HL-60 (cell line): ENCODE results near the gene LAMTOR1.

Experiments
- DNase-seq, 2 experiments: peaks; one replicate each; pipeline ENCODE4 v3.0.0-alpha.2; 2010 to 2020; ENCODE audit warnings: low read depth in 1 of 2, low spot score in 1 of 2
- H3K27ac ChIP-seq: fragments of 250-450 bp; sonication (Bioruptor Pico); replicated peaks from 2 replicates; pipeline ENCODE4 v1.5.1; 2020; ENCODE audit warnings: mild to moderate bottlenecking, moderate library complexity
- H3K27me3 ChIP-seq: fragments of 250-450 bp; sonication (Bioruptor Pico); 2 replicates; pipeline ENCODE4 v1.5.1; 2021; ENCODE audit warnings: mild to moderate bottlenecking, moderate library complexity; ENCODE audit not compliant: insufficient read depth, poor library complexity, severe bottlenecking
- H3K4me3 ChIP-seq: replicated peaks from 2 replicates; pipeline ENCODE4 v1.5.1; 2011; ENCODE audit warnings: mild to moderate bottlenecking, control low read depth, low read length; ENCODE audit not compliant: insufficient read depth
- GABPA ChIP-seq: IDR thresholded peaks from 2 replicates; pipeline ENCODE4 v1.6.1; 2012; ENCODE audit warnings: low read depth
- POLR2AphosphoS5 ChIP-seq: IDR thresholded peaks from 2 replicates; pipeline ENCODE4 v1.6.1; 2012; ENCODE audit warnings: low read depth
- REST ChIP-seq: IDR thresholded peaks from 2 replicates; pipeline ENCODE4 v1.6.1; 2012; ENCODE audit warnings: low read depth; ENCODE audit not compliant: insufficient replicate concordance
- SPI1 ChIP-seq: IDR thresholded peaks from 2 replicates; pipeline ENCODE4 v1.6.1; 2012; ENCODE audit warnings: low read depth, mild to moderate bottlenecking, borderline replicate concordance
- TF ChIP-seq, protein P1 (sequence below): IDR thresholded peaks from one replicate; pipeline ENCODE4 v1.5.1; 2011; ENCODE audit warnings: low read length, control low read depth, inconsistent platforms; ENCODE audit not compliant: insufficient read depth

Gene LAMTOR1

DNA sequence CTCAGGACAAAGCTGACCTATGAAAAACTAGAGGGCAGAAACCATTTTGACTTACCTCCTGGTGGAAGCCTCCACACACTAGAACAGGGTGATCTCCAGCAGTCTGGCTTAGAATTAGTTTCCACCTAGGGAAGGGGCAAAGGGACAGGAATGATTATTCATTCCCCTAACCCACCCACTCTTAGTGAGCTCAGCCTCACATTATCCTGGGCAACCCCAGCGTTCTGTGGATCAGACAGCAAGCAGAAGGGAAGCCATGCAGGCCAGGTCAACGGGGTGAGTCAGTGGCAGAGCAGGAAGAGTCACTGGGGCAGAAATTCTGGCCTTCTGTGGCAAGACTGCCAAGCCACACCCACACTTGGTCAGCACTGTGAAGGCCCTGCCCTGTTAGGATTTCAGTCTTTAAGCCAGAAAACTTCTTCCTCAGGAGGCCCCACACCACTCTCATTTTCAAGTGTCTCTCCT lies 33.3 kb downstream of the LAMTOR1 start:
- H3K27me3 ChIP-seq: no peaks in the 10 kb centered on the region
- H3K4me3 ChIP-seq: no peak overlapping the region
- 0 out of 2 replicates have a peak, but pooled peaks have one; percentile 19 for TF ChIP-seq POLR2AphosphoS5
- TF ChIP-seq GABPA: no peak
- peak overlapping the region; percentile 54 for H3K27ac ChIP-seq
- DNase-seq: peak; percentile 60 to 75

GRCh38 chr11:72069200-72069599 lies 33.9 kb downstream of the LAMTOR1 start:
- Histone ChIP-seq H3K27ac (peak overlapping the region; percentile 54), H3K4me3 (no peak overlapping the region), H3K27me3 (no peaks in the 10 kb centered on the region)
- TF ChIP-seq POLR2AphosphoS5 (no peak), SPI1 (no peak), GABPA (no peak), REST (no peak)
- TF ChIP-seq, protein P1, sequence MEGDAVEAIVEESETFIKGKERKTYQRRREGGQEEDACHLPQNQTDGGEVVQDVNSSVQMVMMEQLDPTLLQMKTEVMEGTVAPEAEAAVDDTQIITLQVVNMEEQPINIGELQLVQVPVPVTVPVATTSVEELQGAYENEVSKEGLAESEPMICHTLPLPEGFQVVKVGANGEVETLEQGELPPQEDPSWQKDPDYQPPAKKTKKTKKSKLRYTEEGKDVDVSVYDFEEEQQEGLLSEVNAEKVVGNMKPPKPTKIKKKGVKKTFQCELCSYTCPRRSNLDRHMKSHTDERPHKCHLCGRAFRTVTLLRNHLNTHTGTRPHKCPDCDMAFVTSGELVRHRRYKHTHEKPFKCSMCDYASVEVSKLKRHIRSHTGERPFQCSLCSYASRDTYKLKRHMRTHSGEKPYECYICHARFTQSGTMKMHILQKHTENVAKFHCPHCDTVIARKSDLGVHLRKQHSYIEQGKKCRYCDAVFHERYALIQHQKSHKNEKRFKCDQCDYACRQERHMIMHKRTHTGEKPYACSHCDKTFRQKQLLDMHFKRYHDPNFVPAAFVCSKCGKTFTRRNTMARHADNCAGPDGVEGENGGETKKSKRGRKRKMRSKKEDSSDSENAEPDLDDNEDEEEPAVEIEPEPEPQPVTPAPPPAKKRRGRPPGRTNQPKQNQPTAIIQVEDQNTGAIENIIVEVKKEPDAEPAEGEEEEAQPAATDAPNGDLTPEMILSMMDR: no peak
- DNase-seq: no peak

DNA sequence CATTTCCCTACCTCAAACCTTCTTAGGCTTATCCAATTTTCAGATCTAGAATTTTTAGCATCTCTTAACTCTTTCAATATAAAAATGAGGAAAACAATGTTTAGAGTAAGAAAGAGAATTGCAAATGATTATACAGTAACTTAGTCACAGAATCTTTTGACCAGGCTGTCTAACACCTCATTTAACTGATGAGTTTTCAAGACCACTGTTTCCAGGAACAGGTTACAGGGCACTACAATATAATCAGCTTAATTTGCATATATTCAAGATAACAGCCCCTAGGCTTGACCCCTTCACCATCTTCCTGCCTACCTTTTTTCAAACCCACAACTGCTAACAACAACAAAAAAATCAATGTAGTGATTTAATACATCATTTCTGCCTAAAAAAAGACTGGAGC lies 35.4 kb downstream of the LAMTOR1 start:
- no peak overlapping the region for H3K27ac ChIP-seq
- no peak for DNase-seq
- TF ChIP-seq GABPA (no peak), SPI1 (no peak), REST (no peak), POLR2AphosphoS5 (no peak)
- TF ChIP-seq, protein P1: no peak
- H3K4me3 ChIP-seq: no peak overlapping the region
- no peaks in the 10 kb centered on the region for H3K27me3 ChIP-seq

GRCh38 chr11:72067266-72067665 lies 35.8 kb downstream of the LAMTOR1 start:
- Histone ChIP-seq H3K27ac (no peak overlapping the region), H3K4me3 (no peak overlapping the region), H3K27me3 (no peaks in the 10 kb centered on the region)
- TF ChIP-seq SPI1: no peak
- TF ChIP-seq POLR2AphosphoS5: no peak
- no peak for TF ChIP-seq GABPA
- TF ChIP-seq, protein P1: no peak
- TF ChIP-seq REST: no peak
- DNase-seq: no peak
